LNCaP clone FGC (cell line): ENCODE data around the gene ARHGAP24.

Source experiments
- DNase-seq: peaks from one replicate; pipeline ENCODE4 v3.0.0-alpha.2; 2011; ENCODE audit warnings: low read depth
- H3K4me3 ChIP-seq: 2 replicates; pipeline ENCODE4 v1.5.1; 2011; ENCODE audit warnings: mild to moderate bottlenecking, low read depth, low read length, control low read depth
- TF ChIP-seq, protein P1 (sequence below): IDR thresholded peaks from 2 replicates; pipeline ENCODE4 v1.5.1; 2012; ENCODE audit warnings: mild to moderate bottlenecking; ENCODE audit not compliant: control insufficient read depth, insufficient read depth; ENCODE audit errors: extremely low read depth

ARHGAP24 gene

DNA sequence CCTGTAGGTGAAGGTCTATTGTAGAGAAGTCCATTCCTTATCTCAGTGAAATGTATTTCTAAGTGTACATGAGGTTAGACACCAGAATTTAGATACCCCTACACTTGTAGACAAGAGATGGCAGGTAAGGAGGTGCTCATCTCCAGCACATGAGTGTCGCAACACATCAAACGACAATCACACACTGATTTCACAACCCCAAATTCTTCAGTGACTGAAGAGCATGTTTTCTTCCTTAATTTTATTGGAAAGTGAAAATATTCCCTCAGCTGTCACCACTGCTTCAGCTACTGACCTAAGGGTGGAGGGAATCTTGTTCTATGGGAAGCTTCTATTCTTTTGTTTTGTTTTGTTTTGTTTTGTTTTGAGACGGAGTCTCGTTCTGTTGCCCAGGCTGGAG, 280.3 kb downstream of the ARHGAP24 start:
- TF ChIP-seq, protein P1, sequence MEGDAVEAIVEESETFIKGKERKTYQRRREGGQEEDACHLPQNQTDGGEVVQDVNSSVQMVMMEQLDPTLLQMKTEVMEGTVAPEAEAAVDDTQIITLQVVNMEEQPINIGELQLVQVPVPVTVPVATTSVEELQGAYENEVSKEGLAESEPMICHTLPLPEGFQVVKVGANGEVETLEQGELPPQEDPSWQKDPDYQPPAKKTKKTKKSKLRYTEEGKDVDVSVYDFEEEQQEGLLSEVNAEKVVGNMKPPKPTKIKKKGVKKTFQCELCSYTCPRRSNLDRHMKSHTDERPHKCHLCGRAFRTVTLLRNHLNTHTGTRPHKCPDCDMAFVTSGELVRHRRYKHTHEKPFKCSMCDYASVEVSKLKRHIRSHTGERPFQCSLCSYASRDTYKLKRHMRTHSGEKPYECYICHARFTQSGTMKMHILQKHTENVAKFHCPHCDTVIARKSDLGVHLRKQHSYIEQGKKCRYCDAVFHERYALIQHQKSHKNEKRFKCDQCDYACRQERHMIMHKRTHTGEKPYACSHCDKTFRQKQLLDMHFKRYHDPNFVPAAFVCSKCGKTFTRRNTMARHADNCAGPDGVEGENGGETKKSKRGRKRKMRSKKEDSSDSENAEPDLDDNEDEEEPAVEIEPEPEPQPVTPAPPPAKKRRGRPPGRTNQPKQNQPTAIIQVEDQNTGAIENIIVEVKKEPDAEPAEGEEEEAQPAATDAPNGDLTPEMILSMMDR: no peak
- no peak overlapping the region for H3K4me3 ChIP-seq
- no peak for DNase-seq

GRCh38 chr4:85756938-85757337, 282.0 kb downstream of the ARHGAP24 start:
- no peak overlapping the region for H3K4me3 ChIP-seq
- DNase-seq: no peak
- TF ChIP-seq, protein P1: peak; percentile 51

- TF ChIP-seq, protein P1: no peak
- no peak overlapping the region for H3K4me3 ChIP-seq
- DNase-seq: no peak
These were observed 284.4 kb downstream of the ARHGAP24 start for GRCh38 chr4:85759388-85759787.

- no peak overlapping the region for H3K4me3 ChIP-seq
- DNase-seq: no peak
- TF ChIP-seq, protein P1: no peak
These were observed 285.6 kb downstream of the ARHGAP24 start for GRCh38 chr4:85760511-85760910.

- no peak overlapping the region for H3K4me3 ChIP-seq
- TF ChIP-seq, protein P1: no peak
- DNase-seq: peak; percentile 18
These were observed 287.0 kb downstream of the ARHGAP24 start for GRCh38 chr4:85761803-85762528.

- TF ChIP-seq, protein P1: no peak
- no peak overlapping the region for H3K4me3 ChIP-seq
- no peak for DNase-seq
These were observed 287.6 kb downstream of the ARHGAP24 start for GRCh38 chr4:85762529-85762871.

DNA sequence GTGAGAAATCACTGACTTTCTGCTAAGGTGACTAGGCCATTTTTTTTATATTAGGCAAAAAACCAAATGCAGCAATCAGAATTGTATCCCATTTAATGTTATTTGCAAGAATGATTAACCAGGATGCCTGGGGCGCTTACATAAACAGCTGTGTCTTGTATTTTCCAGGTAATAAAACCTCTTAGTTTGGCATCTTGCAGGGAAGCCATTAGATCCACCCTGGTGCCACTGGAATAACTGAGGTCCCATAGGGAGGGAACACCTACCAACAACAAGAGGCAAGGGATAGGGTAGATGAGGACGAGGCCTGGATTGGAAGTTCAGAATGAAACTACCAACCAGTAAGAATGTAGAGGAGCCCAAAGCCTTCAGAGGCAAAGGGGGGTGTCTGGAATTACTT, 288.3 kb downstream of the ARHGAP24 start:
- DNase-seq: no peak
- H3K4me3 ChIP-seq: no peak overlapping the region
- TF ChIP-seq, protein P1: no peak
